Heart left ventricle (tissue), 13 donors: ENCODE data around the gene CGB3.

Source experiments
- CTCF ChIP-seq, 12 donors: fragments of 200-600 bp; sonication (generic) in 4 of 12; IDR thresholded peaks; one replicate each; pipeline versions ENCODE4 v1.5.0 to v1.8.0; 2018 to 2022; ENCODE audit warnings: antibody characterized with exemption in 12 of 12, mild to moderate bottlenecking in 5 of 12
- POLR2A ChIP-seq, 2 donors: fragments of 450-650 bp; IDR thresholded peaks; one replicate each; pipeline ENCODE4 v1.6.1; 2017; ENCODE audit warnings: antibody characterized with exemption in 2 of 2, mild to moderate bottlenecking in 2 of 2, moderate library complexity in 2 of 2
- donor health status: ischemic (EF 13 %, LVEDD 7.1; RV severe dilation, severe dysfunction).
- donor health status: DM: no; HTN: yes; CAD: no.
- donor health status: DM: no; HTN: no; CAD: no.
- donor health status: ischemic (EF 25% LVEDD 6.9; RV normal size, moderate dysfunction).
- donor health status: ischemic (EF 25% LVEDD 5.7; RV mildly dilated, moderate dysfunction).
- donor health status: ischemic (EF 35%, LVEDD 5.7; RV mildly dilated, moderate dysfunction).
- donor health status: nonischemic (EF 11% LVEDD 7.7; RV severe dilation, severe dysfunction).
- donor health status: DM: yes; HTN: yes; CAD: no.
- donor health status: PGD.
- donor health status: ischemic (EF 29% LVEDD 5.4; RV normal size, mild dysfunction).
- donor health status: nonischemic (EF 23%, LVEDD 6.1; RV moderate dilation, normal function).

GRCh38 chr19:48991011-48991609 is 33.0 kb downstream of the CGB3 start:
- no peak for TF ChIP-seq CTCF (IDR thresholded peaks at IDR 0.05)
- no peak for TF ChIP-seq POLR2A (IDR thresholded peaks at IDR 0.05)
